Lower leg skin (tissue), 4 donors: ENCODE data around the gene DDX27. TPM values are rescaled to one million over a fixed set of nuclear protein-coding genes. Genes with fewer than 3 reads are reported as not detected.

Experiments used
- DNase-seq, 2 donors: peaks; one replicate each; pipeline ENCODE4 v3.0.0-alpha.2; 2019; ENCODE audit warnings: low spot score in 2 of 2
- H3K4me3 ChIP-seq: fragments of 200-600 bp; sonication (generic); 2 replicates; pipeline ENCODE4 v1.5.1; 2017; ENCODE audit warnings: mild to moderate bottlenecking, low read depth; ENCODE audit not compliant: poor library complexity, severe bottlenecking
- POLR2A ChIP-seq, 2 donors: fragments of 450-650 bp; IDR thresholded peaks; one replicate each; pipeline ENCODE4 v1.6.1; 2016 to 2017; ENCODE audit warnings: antibody characterized with exemption in 2 of 2, mild to moderate bottlenecking in 1 of 2, moderate library complexity in 1 of 2
- WGBS, 2 donors: methylation state at CpG; one replicate each; pipeline ENCODE4 v1.1.5; 2018; 5-methylcytosine and 5-hydroxymethylcytosine counted together
- intact Hi-C: fragments of 100-400 bp; cut with DNase I; formaldehyde crosslinking; loops from one replicate; pipeline ENCODE4 v1.15.0; 2023; ENCODE audit warnings: low total_unique reads
- total RNA-seq, 4 donors: library from RNA; depleted of rRNA; stranded (reverse); fragments of >200 nt; gene quantifications; one replicate each; pipeline ENCODE4 v1.1.0, GENCODE V29; 2016
- TF ChIP-seq, protein P1 (sequence below), 3 donors: fragments of 450-650 bp; IDR thresholded peaks; one replicate each; pipeline ENCODE4 v1.5.1; 2016; ENCODE audit warnings: antibody characterized with exemption in 3 of 3, mild to moderate bottlenecking in 3 of 3, moderate library complexity in 2 of 3

Gene DDX27
- total RNA-seq, 4 donors from 2014 or later: 33.9 to 38.0 (median 36.7) TPM

DNA sequence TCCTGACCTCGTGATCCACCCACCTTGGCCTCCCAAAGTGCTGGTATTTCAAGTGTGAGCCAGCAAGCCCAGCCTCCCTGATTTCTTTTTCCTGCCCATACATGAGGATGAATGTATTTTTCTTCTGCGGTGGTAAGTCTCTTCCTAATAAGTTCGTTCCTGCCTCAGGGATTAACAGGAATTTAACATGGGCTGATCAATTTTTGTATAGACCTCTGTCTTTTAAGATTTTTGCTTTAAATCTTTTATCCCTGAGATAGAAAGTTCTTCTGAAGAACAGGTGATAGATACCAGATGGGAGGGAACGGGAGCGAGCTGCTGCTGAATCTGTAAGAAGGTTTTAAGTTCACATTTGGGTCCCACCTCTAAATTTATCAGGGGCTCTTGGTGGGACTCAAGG is 65.6 kb downstream of the DDX27 start:
- H3K4me3 ChIP-seq: no peak overlapping the region
- intact Hi-C loops: no loop called here
- 91 to 98% methylated on average over 5 of the region's 5 CpGs for WGBS, 2 donors
- TF ChIP-seq, protein P1, sequence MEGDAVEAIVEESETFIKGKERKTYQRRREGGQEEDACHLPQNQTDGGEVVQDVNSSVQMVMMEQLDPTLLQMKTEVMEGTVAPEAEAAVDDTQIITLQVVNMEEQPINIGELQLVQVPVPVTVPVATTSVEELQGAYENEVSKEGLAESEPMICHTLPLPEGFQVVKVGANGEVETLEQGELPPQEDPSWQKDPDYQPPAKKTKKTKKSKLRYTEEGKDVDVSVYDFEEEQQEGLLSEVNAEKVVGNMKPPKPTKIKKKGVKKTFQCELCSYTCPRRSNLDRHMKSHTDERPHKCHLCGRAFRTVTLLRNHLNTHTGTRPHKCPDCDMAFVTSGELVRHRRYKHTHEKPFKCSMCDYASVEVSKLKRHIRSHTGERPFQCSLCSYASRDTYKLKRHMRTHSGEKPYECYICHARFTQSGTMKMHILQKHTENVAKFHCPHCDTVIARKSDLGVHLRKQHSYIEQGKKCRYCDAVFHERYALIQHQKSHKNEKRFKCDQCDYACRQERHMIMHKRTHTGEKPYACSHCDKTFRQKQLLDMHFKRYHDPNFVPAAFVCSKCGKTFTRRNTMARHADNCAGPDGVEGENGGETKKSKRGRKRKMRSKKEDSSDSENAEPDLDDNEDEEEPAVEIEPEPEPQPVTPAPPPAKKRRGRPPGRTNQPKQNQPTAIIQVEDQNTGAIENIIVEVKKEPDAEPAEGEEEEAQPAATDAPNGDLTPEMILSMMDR (IDR thresholded peaks at IDR 0.05): no peak
- TF ChIP-seq POLR2A (IDR thresholded peaks at IDR 0.05): no peak
- no peak for DNase-seq

DNA sequence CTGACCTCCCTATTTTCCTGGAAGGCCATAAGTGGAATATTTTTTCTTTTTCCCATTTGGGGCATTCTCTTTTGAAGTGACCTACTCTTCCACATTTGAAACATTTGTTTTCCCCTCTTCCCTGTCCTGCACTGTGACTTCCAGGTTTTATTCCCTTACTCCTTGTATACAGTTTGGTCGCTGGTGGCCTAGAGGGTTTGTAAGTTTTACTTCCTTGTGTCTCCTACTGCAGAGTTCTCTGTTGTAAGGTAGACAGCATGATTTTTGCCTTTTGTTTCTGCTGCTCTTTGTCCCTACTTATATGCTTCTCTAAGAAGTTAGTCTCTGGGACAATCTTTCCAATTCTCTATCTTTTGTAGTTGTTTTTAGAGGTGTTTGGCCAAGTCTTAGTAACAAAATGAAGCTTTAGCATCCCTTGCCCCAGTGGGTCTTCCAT is 66.0 kb downstream of the DDX27 start:
- no peak for DNase-seq
- intact Hi-C loops: no loop called here
- H3K4me3 ChIP-seq: no peak overlapping the region
- no peak for TF ChIP-seq POLR2A (IDR thresholded peaks at IDR 0.05)
- TF ChIP-seq, protein P1 (IDR thresholded peaks at IDR 0.05): no peak
- WGBS, 2 donors: 93 to 96% methylated on average over 1 of the region's 1 CpG

DNA sequence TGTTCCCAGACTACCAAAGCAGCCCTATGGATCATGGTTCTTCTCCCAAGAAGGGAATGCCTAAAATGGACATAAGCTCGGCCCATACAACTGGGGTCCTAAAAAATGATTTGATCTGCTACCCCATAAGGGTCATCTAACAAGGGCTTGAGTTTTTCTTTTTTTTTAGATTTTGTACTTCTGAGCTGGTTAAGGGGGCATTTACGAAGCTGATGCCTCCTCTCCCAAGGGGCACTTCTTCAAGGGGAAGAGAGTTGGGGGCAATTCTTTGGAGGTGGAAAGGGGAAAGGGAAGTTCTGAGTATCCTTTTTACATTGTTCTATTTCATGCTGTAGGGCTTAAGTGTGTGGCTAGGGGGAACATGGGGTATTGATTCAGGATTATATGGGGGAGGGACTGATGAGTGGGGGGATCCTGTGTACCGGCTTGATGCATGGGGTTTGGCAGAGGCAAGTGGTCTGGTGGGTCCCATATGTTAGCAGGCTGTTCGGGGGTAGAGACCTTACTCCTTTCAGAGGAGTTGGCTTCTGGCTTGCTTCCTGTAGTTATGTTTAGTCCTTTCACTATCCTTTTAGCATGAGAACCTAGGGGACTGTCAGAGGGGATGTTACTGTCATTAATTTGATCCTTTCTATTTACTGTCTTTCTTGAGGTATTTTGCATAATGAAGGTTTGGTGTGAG is 66.7 kb downstream of the DDX27 start:
- no peak for DNase-seq
- intact Hi-C loops: no loop called here
- WGBS, 2 donors: 77 to 83% methylated on average over 4 of the region's 4 CpGs
- H3K4me3 ChIP-seq: no peak overlapping the region
- TF ChIP-seq, protein P1 (IDR thresholded peaks at IDR 0.05): no peak
- TF ChIP-seq POLR2A (IDR thresholded peaks at IDR 0.05): no peak

DNA sequence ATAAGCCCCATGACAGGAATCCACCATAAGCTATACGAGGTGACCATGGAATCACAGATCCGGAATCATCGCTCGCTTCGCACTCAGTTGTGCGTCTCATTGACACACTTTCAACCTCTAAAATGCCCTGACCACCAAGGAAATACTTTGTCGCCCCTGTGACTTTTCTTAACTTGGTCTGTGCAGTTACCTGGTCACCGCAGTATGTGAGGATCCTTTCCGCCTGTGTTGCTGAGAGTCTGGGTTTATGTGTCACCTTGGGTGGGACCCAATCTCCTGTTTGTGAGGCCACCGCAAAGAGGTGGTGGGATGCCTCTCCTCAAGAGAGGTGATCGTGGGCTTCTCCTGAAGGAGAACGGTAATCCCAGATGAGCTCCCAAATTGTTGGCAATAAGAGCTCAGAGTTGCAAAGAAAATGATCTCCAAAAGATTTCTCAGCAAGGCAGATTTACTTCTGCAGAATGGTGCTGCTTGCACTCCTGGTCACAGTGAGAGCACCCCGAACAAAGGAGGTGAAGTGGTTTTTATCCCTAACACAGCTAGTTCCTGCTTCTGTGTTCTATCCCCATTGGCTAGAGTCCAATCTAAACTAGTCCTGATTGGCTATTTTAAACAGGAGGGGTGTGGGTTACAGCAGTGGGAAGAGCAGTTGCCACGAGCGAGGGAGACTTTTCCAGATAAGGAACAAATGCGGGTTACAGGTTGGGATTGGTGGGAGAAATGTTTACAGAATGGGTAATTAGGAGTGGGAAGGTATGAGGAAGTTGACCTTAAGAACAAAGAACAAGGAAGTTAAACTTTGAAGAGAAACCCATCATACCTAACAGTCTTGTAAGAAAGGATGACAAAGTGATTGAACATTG is 67.7 kb downstream of the DDX27 start:
- 95 to 98% methylated on average over 16 of the region's 16 CpGs for WGBS, 2 donors
- no peak for DNase-seq
- TF ChIP-seq POLR2A (IDR thresholded peaks at IDR 0.05): no peak
- TF ChIP-seq, protein P1 (IDR thresholded peaks at IDR 0.05): no peak
- intact Hi-C loops: no loop called here
- H3K4me3 ChIP-seq: no peak overlapping the region

DNA sequence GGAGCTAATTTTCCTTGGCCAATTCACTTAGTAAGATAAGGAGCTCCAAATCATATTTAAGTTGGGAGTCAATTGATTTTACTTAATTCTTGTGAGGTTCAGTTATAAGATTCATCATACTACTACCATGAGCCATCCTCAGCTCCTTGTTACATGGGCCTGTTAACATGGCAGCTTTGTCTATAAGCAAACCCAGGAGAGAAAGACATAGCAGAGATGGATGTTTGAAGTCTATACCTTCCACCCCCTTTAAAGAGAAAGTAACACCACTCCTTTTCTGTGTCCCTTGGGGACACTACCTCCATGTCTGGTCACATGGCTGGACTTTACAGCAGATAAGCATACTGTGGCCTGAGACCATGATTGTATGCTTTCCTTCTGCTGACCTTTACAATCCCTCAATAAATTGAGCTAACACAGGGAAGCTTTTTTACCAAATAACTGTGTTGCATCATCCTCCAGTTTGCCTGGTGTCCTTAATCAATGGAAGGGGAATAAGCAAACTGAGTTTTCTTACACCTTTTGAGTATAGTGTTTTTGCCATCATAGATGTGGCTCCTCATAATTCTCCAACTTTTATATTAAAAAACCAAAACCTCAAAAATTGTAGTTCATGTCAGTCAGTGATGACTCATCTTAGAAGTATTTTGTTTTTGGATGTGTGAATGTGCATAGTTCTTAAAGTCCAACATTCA is 68.5 kb downstream of the DDX27 start:
- TF ChIP-seq, protein P1 (IDR thresholded peaks at IDR 0.05): no peak
- no peak for TF ChIP-seq POLR2A (IDR thresholded peaks at IDR 0.05)
- no peak overlapping the region for H3K4me3 ChIP-seq
- intact Hi-C loops: no loop called here
- DNase-seq: no peak
